GM23338 (cell line): ENCODE measurements around the gene CCDC38.

Source experiments
- CREB1 ChIP-seq: fragments of 250-450 bp; sonication (Bioruptor Pico); IDR thresholded peaks from 2 replicates; pipeline ENCODE4 v1.5.0; 2020; ENCODE audit warnings: low read depth, mild to moderate bottlenecking, moderate library complexity
- CTCF ChIP-seq, 2 experiments: fragments of 200-600 bp in 1 of 2; sonication (generic) in 1 of 2; conservative IDR thresholded peaks; 2 replicates each; pipeline versions ENCODE4 v1.5.1 to v1.6.1; 2016 to 2017; ENCODE audit warnings: antibody characterized with exemption in 2 of 2, low read depth in 2 of 2, mild to moderate bottlenecking in 2 of 2, moderate library complexity in 1 of 2
- EZH2 ChIP-seq: fragments of 200-600 bp; sonication (generic); IDR thresholded peaks from one replicate; pipeline ENCODE4 v1.8.0; 2017; ENCODE audit warnings: antibody characterized with exemption, mild to moderate bottlenecking, low read depth; ENCODE audit not compliant: unreplicated experiment
- EZH2phosphoT487 ChIP-seq: fragments of 200-600 bp; sonication (generic); IDR thresholded peaks from one replicate; pipeline ENCODE4 v1.8.1; 2018; ENCODE audit warnings: antibody characterized with exemption; ENCODE audit not compliant: unreplicated experiment
- JUNB ChIP-seq: IDR thresholded peaks from one replicate; pipeline ENCODE4 v1.6.1; 2016; ENCODE audit warnings: antibody characterized with exemption; ENCODE audit not compliant: unreplicated experiment
- POLR2AphosphoS5 ChIP-seq: IDR thresholded peaks from 2 replicates; pipeline ENCODE4 v1.6.1; 2016; ENCODE audit warnings: antibody characterized with exemption, low read depth
- REST ChIP-seq: IDR thresholded peaks from one replicate; pipeline ENCODE4 v1.6.1; 2018; ENCODE audit warnings: antibody characterized with exemption; ENCODE audit not compliant: unreplicated experiment
- STAT1 ChIP-seq: IDR thresholded peaks from one replicate; pipeline ENCODE4 v1.6.1; 2016; ENCODE audit warnings: antibody characterized with exemption; ENCODE audit not compliant: unreplicated experiment
- ZNF462 ChIP-seq: fragments of 250-450 bp; sonication (Bioruptor Pico); IDR thresholded peaks from 2 replicates; pipeline ENCODE4 v1.5.0; 2020; ENCODE audit warnings: mild to moderate bottlenecking, moderate library complexity

- TF ChIP-seq CTCF (conservative IDR thresholded peaks at IDR 0.05; ENCODE audit: low read depth in 2 of 2) (peak; percentile 89 to 98), CREB1 (CRISPR knock-in tag) (no peak), POLR2AphosphoS5 (no peak), JUNB (no peak), EZH2phosphoT487 (no peak), EZH2 (no peak), ZNF462 (CRISPR knock-in tag) (no peak), REST (no peak), STAT1 (no peak)
These were observed 24.0 kb downstream of the CCDC38 start for GRCh38 chr12:95918194-95918993.
